CD4-positive, alpha-beta T cell treated with Interleukin-17A for 4 hours (primary cell): ENCODE measurements around the gene IL21R.
A peak's percentile ranks its signal among the peaks of the same experiment; 100 is the strongest.

Source experiments
- DNase-seq: peaks from one replicate; pipeline ENCODE4 v3.0.0-alpha.2; 2020; ENCODE audit warnings: mixed read lengths

The IL21R gene

GRCh38 chr16:27401768-27402568 lies at the start of gene IL21R:
IL21R (plus strand) TSS chr16:27402174; CDS start chr16:27430072, 27,898 bp downstream.
- peak; percentile 89 for DNase-seq

- no peak for DNase-seq
Observed at GRCh38 chr16:27353853-27354252, 48.1 kb upstream of the IL21R start.

GRCh38 chr16:27355610-27356009 lies 46.4 kb upstream of the IL21R start:
- peak; percentile 59 for DNase-seq

GRCh38 chr16:27356794-27357193 lies 45.2 kb upstream of the IL21R start:
- no peak for DNase-seq

- no peak for DNase-seq
Observed at GRCh38 chr16:27359051-27359450, 42.9 kb upstream of the IL21R start.

- no peak for DNase-seq
Observed at GRCh38 chr16:27359615-27360014, 42.4 kb upstream of the IL21R start.

DNA sequence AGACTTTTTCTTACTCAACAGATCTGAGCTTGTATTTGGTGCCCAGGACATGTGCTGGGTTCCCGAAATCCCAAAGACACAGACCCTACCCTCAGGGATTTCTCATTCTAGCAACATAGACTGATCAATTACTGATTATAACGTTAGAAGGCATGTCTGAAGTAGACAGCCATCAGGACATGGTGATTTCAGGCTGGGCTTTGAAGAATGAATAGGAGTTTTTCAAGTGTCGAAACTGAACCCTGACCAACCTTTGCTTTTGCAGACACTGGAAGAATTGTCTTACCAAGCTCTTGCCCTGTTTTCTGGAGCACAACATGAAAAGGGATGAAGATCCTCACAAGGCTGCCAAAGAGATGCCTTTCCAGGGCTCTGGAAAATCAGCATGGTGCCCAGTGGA lies 40.0 kb upstream of the IL21R start:
- no peak for DNase-seq

DNA sequence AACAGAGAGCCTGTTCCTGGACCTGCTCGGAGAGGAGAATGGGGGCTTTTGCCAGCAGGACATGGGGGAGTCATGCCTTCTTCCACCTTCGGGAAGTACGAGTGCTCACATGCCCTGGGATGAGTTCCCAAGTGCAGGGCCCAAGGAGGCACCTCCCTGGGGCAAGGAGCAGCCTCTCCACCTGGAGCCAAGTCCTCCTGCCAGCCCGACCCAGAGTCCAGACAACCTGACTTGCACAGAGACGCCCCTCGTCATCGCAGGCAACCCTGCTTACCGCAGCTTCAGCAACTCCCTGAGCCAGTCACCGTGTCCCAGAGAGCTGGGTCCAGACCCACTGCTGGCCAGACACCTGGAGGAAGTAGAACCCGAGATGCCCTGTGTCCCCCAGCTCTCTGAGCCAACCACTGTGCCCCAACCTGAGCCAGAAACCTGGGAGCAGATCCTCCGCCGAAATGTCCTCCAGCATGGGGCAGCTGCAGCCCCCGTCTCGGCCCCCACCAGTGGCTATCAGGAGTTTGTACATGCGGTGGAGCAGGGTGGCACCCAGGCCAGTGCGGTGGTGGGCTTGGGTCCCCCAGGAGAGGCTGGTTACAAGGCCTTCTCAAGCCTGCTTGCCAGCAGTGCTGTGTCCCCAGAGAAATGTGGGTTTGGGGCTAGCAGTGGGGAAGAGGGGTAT lies 39.3 kb upstream of the IL21R start:
- DNase-seq = no peak

- no peak for DNase-seq
Observed at GRCh38 chr16:27363246-27363632, 38.7 kb upstream of the IL21R start.

DNA sequence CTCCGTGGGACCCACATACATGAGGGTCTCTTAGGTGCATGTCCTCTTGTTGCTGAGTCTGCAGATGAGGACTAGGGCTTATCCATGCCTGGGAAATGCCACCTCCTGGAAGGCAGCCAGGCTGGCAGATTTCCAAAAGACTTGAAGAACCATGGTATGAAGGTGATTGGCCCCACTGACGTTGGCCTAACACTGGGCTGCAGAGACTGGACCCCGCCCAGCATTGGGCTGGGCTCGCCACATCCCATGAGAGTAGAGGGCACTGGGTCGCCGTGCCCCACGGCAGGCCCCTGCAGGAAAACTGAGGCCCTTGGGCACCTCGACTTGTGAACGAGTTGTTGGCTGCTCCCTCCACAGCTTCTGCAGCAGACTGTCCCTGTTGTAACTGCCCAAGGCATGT lies 38.2 kb upstream of the IL21R start:
- DNase-seq = no peak

GRCh38 chr16:27364493-27365141 lies 37.4 kb upstream of the IL21R start:
- DNase-seq = no peak

DNA sequence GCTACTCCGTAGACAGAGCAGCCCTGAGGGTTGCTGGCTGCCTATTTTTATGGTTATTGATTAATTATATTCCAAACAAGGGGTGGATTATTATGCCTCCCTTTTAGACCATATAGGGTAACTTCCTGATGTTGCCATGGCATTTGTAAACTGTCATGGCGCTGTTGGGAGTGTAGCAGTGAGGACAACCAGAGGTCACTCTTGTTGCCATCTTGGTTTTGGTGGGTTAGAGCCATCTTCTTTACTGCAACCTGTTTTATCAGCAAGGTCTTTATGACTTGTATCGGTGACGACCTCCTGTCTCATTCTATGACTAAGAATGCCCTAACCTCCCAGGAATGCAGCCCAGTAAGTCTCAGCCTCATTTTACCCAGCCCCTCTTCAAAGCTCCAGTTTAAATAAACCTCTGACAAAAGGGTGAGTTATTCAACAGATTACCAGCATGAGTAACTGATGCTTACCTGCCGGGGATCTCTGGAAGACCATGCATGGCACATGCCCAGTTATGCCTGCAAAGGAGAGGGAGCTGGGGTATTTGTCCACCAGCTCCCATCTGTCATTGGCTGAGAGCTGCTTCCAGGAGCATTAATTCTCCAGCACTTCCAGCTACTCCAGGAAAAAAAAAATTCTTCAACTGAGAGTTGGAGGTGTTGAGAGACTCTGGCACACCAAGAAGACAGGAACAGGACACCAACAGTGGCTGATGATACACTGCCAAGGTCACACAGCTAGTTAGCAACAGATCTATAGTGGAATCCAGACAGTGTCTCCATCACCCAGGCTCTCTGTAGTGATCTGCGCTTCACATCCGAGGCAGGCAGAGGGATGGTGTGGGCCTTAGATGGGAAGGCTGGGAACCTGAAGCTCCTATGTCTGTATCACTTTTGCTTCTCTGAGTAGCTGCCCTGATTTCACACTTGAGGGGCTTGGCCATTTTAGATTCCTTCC lies 36.6 kb upstream of the IL21R start:
- DNase-seq = no peak

DNA sequence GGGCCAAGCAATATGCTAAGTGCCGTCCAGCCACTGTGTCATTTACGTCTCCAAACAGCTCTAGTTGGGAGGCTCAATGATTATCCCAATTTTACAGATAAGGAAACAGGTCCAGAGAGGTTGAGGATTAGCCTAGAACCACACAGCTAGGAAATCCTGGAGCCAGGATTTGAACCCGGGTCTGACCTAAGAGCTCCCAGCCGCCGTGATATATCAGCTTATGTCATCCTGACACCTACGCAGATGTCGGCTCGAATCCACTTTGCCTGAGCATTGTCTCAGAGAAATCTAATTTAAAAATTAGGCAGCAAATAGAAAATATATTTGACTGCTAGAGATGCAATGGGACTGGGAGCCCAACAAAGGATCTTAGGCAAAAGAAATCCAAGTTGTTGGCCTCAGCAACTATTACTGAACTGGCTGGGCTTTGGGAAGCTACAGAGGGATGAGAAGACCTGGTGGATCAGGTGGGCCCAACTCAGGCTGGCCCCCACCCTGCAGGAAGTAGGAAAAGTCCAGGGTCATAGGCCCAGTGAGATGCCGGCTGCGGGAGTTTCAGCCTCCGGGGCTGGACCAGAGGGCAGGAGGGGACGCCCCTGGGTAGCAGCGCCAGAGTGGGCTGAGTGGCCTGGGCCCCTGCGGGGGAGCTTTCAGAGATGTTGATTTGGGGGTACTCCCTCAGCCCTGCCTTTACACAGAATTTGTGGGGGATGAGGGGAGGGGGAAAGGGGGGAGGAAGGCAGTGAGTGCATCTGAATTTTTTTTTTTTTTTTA lies 35.1 kb upstream of the IL21R start:
- DNase-seq = no peak

DNA sequence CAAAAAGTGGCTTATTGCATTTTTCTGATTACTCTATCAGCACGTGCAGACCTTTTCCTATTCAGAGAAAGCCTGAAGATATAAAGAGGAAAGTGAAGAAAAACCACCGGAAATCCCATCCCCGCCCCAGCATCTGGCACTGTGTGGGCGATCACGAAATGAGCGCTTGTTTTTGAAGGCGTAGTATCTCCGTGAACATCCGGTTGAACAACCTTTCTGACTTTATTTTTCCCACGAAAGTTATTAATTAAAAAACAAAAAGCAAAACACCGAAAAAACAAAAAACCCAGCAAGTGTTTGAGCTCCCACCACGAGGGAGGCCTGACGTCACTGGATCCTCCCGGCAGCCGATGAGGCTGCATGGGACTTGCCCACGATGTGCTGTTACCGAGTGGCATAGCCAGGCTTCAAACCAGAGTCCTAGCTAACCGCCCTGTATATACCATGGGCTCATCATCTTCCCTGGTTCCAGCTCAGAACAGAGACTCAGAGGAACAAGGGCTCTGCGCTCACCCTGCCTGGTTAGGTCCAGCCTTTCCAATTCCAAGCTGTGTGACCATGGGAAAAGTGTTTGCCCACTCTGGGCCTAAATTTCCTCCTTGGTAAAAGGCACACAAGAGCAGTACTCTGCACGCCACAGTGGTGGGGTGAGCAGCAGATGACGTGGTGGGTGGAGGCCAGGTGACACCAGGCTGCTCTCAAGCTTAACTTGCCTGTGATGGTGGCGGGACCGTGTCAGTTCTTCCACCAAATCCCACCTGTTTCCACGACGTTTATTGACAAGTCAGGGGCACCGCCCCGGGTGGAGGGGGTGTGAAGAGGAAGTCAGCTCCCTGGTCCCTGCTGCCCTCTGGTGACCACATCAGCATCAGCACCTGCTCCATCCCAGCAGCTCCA lies 34.3 kb upstream of the IL21R start:
- peak; percentile 89 for DNase-seq

- no peak for DNase-seq
Observed at GRCh38 chr16:27368358-27368722, 33.6 kb upstream of the IL21R start.

DNA sequence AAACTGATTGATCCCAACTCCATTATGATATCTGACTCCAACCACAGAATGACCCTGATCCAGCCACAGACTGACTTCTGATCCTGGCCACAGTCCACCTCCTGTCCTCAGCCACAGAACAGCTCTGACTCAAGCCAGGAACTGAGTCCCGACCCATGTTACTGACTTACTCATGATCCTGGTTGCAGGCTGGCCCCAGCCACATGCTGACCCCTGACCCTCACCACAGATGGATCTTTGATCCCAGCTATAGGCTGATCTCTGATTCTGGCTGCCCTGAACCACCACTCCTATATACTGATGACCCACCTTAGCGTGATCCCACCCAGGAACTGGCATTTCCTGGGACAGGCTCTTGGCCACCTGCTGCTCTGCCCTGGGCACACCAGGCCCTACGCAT lies 32.2 kb upstream of the IL21R start:
- DNase-seq = no peak

DNA sequence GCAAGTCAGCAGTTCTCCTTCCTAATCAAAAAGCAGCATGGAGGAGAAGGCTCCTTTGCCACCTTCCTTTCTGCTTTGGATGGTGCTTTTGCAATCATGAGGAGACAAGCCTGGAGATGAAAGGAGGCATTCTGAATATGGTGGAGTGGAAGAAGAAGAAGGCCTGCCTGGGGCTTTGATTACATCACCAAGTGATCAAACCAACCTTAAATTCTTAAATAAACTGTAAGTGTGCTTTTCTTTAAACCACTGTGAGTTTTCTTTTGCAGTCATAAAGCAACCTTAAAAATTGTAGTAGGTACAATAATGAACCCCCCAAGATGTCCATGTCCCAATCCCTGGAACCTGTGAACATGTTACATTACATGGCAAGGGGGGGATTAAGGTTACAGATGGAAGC lies 31.7 kb upstream of the IL21R start:
- no peak for DNase-seq

- no peak for DNase-seq
Observed at GRCh38 chr16:27373312-27373711, 28.7 kb upstream of the IL21R start.

DNA sequence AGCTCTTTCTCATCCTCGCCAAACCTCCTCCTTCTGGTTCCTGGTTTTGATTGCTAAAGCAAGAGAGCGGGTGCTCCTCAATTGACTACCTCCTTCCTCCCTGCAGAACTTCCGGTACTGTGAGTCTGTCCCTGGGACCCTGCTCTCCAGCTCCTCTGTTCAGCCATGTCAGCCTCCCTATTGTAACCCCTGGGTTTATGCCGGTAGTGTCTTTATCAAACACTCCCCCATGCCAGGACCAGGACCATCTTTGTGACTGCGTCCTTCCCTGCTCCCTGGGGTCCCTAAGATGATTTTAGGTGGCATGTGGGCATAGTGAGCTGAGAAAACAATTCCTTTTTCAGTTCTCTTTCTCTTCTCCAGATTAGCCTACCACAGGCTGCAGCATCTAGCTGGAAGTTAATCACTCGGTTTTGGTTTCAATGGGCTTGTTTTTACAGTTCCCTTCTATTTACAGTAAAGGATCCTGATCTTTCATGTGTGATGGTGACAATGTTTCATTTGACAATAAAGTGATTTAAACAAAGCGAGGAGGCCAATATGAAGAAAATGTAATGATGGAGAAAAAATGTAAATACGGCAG lies 27.7 kb upstream of the IL21R start:
- peak; percentile 40 for DNase-seq

DNA sequence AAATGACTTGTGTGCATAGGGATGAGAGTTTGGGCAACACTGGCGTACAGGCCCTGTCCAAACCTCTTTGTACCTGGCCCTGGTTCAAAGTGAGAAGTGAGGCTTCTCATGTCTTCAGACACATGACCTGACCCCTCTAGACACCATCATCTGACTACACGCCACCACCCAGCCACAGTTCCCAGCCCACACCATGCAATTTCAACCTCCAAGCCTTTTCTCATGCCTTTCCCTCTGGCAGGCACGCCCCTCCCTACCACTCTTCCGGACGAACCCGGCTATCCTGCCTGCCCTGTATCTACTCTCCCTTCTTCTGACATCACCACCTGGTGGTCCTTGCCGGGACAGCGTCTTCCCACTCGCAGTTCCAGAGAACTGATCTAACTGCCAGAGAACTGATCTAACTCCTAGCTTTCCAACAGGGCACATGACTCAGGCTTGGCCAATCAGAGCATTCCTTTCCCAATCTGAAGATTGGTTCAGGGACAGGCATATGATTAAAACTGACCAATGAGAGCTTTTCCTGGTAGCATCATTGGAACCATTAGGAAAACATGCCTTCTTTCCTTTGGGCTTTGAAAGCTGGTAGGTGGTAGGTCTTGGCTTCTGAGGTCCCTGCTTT lies 27.1 kb upstream of the IL21R start:
- peak; percentile 57 for DNase-seq
